ENCODE data around the gene SPATA25.

The SPATA25 gene

DNA sequence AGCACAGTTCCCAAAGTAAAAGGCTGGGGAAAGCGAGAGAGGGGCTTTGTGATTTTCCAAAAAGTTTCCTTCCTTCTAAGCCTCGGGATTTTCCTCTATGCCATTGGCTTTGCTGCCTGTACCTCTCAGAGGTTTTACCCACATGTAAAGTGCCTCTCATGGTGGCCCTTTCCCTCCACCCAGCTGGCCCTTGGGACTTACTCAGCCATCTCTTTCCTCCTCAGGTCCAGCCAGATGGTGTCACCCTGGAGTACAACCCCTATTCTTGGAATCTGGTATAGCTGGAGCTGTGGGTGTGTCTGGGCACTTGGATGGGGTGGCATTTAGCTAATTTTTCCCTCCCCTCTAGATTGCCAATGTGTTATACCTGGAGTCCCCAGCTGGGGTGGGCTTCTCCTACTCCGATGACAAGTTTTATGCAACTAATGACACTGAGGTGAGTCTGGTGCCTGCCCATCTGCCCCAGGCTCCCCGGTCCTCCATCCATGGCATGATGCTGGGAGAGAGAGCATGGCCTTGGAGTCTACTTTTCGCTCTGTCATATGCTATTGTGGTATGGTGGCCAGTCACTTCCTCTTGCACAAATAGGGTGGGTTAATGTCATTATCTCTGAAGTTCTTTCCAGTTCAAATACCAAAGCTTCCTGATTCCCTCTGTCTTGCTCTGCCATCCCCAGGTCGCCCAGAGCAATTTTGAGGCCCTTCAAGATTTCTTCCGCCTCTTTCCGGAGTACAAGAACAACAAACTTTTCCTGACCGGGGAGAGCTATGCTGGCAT, 4.8 kb upstream of the SPATA25 start:
- TF ChIP-seq, protein P1, sequence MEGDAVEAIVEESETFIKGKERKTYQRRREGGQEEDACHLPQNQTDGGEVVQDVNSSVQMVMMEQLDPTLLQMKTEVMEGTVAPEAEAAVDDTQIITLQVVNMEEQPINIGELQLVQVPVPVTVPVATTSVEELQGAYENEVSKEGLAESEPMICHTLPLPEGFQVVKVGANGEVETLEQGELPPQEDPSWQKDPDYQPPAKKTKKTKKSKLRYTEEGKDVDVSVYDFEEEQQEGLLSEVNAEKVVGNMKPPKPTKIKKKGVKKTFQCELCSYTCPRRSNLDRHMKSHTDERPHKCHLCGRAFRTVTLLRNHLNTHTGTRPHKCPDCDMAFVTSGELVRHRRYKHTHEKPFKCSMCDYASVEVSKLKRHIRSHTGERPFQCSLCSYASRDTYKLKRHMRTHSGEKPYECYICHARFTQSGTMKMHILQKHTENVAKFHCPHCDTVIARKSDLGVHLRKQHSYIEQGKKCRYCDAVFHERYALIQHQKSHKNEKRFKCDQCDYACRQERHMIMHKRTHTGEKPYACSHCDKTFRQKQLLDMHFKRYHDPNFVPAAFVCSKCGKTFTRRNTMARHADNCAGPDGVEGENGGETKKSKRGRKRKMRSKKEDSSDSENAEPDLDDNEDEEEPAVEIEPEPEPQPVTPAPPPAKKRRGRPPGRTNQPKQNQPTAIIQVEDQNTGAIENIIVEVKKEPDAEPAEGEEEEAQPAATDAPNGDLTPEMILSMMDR (IDR thresholded peaks at IDR 0.05; ENCODE audit: borderline replicate concordance, insufficient read depth, low read depth, low read length), result 0 out of 2 replicates have a peak, but pooled peaks have one; percentile 1
- peak overlapping the region; percentile 84 for H3K4me3 ChIP-seq (ENCODE audit: low read depth, low read length)

- TF ChIP-seq, protein P1 (IDR thresholded peaks at IDR 0.05; ENCODE audit: borderline replicate concordance, insufficient read depth, low read depth, low read length), result no peak
- H3K4me3 ChIP-seq (ENCODE audit: low read depth, low read length), result peak within 1 kb of the TSS; percentile 84
Measured at GRCh38 chr20:45890985-45891983, 3.9 kb upstream of the SPATA25 start, which contains the start of the genes CTSA and NEURL2. Gene CTSA (plus strand): TSS chr20:45891335. CDS start chr20:45891569, 234 bp downstream. Gene NEURL2 (minus strand): TSS chr20:45891208. CDS start chr20:45890991, 217 bp downstream.

- H3K4me3 ChIP-seq (ENCODE audit: low read depth, low read length), result peak overlapping the region; percentile 84
- TF ChIP-seq, protein P1 (IDR thresholded peaks at IDR 0.05; ENCODE audit: borderline replicate concordance, insufficient read depth, low read depth, low read length), result peak; percentile 47; the same call in 1 of the 2 replicates
Measured at GRCh38 chr20:45890077-45890984, 2.9 kb upstream of the SPATA25 start.

GRCh38 chr20:45888681-45889080, 1.3 kb upstream of the SPATA25 start:
- no peak overlapping the region for H3K4me3 ChIP-seq (ENCODE audit: low read depth, low read length)
- TF ChIP-seq, protein P1 (IDR thresholded peaks at IDR 0.05; ENCODE audit: borderline replicate concordance, insufficient read depth, low read depth, low read length), result no peak

DNA sequence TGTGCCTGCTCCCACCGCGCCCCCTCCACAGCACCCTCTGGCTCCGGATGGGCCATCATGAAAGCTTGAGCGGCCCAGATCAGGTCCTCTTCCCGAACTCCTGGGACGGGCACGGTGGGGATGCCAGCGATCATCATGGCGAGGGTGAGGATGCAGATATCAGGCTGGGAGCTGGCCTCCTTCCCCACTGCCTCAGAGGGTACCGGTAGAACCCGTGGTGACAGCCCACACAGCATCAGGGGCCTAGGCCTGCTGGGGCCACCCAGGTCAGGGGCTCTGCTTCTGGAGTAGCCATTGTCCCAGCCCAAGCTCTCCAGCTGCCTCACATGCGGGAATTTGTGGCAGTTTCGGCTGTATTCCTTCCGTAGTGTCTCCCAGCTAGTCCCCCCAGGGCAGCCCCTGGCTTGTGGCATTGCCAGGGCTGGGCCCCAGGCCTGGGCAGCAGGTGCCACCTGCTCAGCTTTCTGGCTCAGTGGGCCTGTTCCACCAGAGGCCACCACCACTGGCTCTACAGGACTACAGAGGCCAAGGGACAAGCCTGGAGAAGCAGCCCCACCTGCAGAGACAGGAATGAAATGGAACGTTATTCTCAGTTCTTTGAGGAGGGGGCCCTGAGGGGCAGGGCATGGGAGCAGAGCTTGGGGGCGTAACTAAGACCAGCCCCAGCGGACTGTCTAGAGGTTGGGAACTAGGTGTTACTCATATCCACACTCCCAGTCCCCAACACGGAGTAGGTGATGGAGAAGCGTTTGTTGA, 654 bp downstream of the SPATA25 start:
- H3K4me3 ChIP-seq (ENCODE audit: low read depth, low read length), result no peak overlapping the region
- TF ChIP-seq, protein P1 (IDR thresholded peaks at IDR 0.05; ENCODE audit: borderline replicate concordance, insufficient read depth, low read depth, low read length), result no peak

- TF ChIP-seq, protein P1 (IDR thresholded peaks at IDR 0.05; ENCODE audit: borderline replicate concordance, insufficient read depth, low read depth, low read length), result no peak
- H3K4me3 ChIP-seq (ENCODE audit: low read depth, low read length), result no peak overlapping the region
Measured at GRCh38 chr20:45883100-45883469, 4.3 kb downstream of the SPATA25 start.

Data from GM12875 (cell line).